ENCODE data around the gene ASB16. TPM values are rescaled to one million over a fixed set of nuclear protein-coding genes. Genes with fewer than 3 reads are reported as not detected.

The ASB16 gene
- total RNA-seq, 2 donors from 2014 or later = 8.3 TPM

GRCh38 chr17:44186307-44187130, 16.0 kb downstream of the ASB16 start, which contains the start of gene TMUB2:
TMUB2 (plus strand) TSS chr17:44186972; CDS start chr17:44187709, 737 bp downstream.
- Histone ChIP-seq H3K27ac (peak within 1 kb of the TSS; percentile 95 to 99), H3K36me3 (peaks cover 24% of the 10 kb centered on the region), H3K4me3 (peak within 1 kb of the TSS; percentile 74 to 94), H3K27me3 (no peaks in the 10 kb centered on the region), H3K4me1 (peaks cover 0 to 29% of the 10 kb centered on the region in 2 donors), H3K9me3 (no peaks in the 10 kb centered on the region)
- TF ChIP-seq CTCF (IDR thresholded peaks at IDR 0.05) = no peak
- peak; percentile 99 for DNase-seq (ENCODE audit: low spot score)

GRCh38 chr17:44187131-44187899, 16.8 kb downstream of the ASB16 start:
- Histone ChIP-seq H3K9me3 (no peaks in the 10 kb centered on the region), H3K4me3 (peak overlapping the region; percentile 74 to 94), H3K4me1 (peaks cover 0 to 29% of the 10 kb centered on the region in 2 donors), H3K27ac (peak overlapping the region; percentile 95 to 99), H3K36me3 (peaks cover 24% of the 10 kb centered on the region), H3K27me3 (no peaks in the 10 kb centered on the region)
- no peak for DNase-seq (ENCODE audit: low spot score)
- no peak for TF ChIP-seq CTCF (IDR thresholded peaks at IDR 0.05)

GRCh38 chr17:44188576-44189403, 18.3 kb downstream of the ASB16 start:
- Histone ChIP-seq H3K9me3 (no peaks in the 10 kb centered on the region), H3K4me3 (no peak overlapping the region), H3K27me3 (no peaks in the 10 kb centered on the region), H3K4me1 (peaks cover 0 to 29% of the 10 kb centered on the region in 2 donors), H3K36me3 (peaks cover 27% of the 10 kb centered on the region), H3K27ac (peak overlapping the region in 1 of 2 donors; percentile 99)
- no peak for TF ChIP-seq CTCF (IDR thresholded peaks at IDR 0.05)
- DNase-seq (ENCODE audit: low spot score) = no peak

GRCh38 chr17:44190481-44190880, 20.0 kb downstream of the ASB16 start:
- H3K4me1 ChIP-seq = peaks cover 0 to 18% of the 10 kb centered on the region in 2 donors
- H3K36me3 ChIP-seq = peaks cover 44% of the 10 kb centered on the region
- H3K9me3 ChIP-seq = no peaks in the 10 kb centered on the region
- H3K27me3 ChIP-seq = no peaks in the 10 kb centered on the region
- no peak for DNase-seq (ENCODE audit: low spot score)
- H3K4me3 ChIP-seq = no peak overlapping the region
- H3K27ac ChIP-seq = no peak overlapping the region
- no peak for TF ChIP-seq CTCF (IDR thresholded peaks at IDR 0.05)

- Histone ChIP-seq H3K4me1 (peaks cover 0 to 12% of the 10 kb centered on the region in 2 donors), H3K4me3 (no peak overlapping the region), H3K27me3 (no peaks in the 10 kb centered on the region), H3K36me3 (peaks cover 53% of the 10 kb centered on the region), H3K9me3 (no peaks in the 10 kb centered on the region), H3K27ac (no peak overlapping the region)
- TF ChIP-seq CTCF (IDR thresholded peaks at IDR 0.05) = no peak
- no peak for DNase-seq (ENCODE audit: low spot score)
These were observed 20.9 kb downstream of the ASB16 start for GRCh38 chr17:44191369-44191768.

All from right atrium auricular region (tissue), 2 donors.